ENCODE data around the gene BARX1. TPM values are rescaled to one million over a fixed set of nuclear protein-coding genes. Genes with fewer than 3 reads are reported as not detected.

The BARX1 gene
- polyA plus RNA-seq, 1 donor from 2014 or later: 0.33 TPM

- Mint-ChIP-seq H3K4me3 (no peak overlapping the region), H3K4me1 (peaks cover 6 to 15% (median 7%) of the 10 kb centered on the region in 3 donors), H3K27me3 (peaks cover 16% of the 10 kb centered on the region), H3K27ac (no peak overlapping the region), H3K9me3 (no peaks in the 10 kb centered on the region), H3K36me3 (no peaks in the 10 kb centered on the region)
These were observed 47.5 kb downstream of the BARX1 start for GRCh38 chr9:93907551-93908199.

- no peak overlapping the region for H3K4me3 Mint-ChIP-seq
- no peaks in the 10 kb centered on the region for H3K36me3 Mint-ChIP-seq
- peaks cover 5 to 9% (median 7%) of the 10 kb centered on the region in 3 donors for H3K4me1 Mint-ChIP-seq
- peak overlapping the region in 1 of 3 donors; percentile 3 for H3K27ac Mint-ChIP-seq
- H3K27me3 Mint-ChIP-seq: peaks cover 16% of the 10 kb centered on the region
- no peaks in the 10 kb centered on the region for H3K9me3 Mint-ChIP-seq
These were observed 48.8 kb downstream of the BARX1 start for GRCh38 chr9:93906195-93906880.

GRCh38 chr9:93905473-93906133 lies 49.6 kb downstream of the BARX1 start:
- no peaks in the 10 kb centered on the region for H3K36me3 Mint-ChIP-seq
- peaks cover 16% of the 10 kb centered on the region for H3K27me3 Mint-ChIP-seq
- no peak overlapping the region for H3K4me3 Mint-ChIP-seq
- H3K27ac Mint-ChIP-seq: no peak overlapping the region
- H3K4me1 Mint-ChIP-seq: peaks cover 5 to 9% (median 7%) of the 10 kb centered on the region in 3 donors
- no peaks in the 10 kb centered on the region for H3K9me3 Mint-ChIP-seq

GRCh38 chr9:93904649-93905472 lies 50.3 kb downstream of the BARX1 start:
- Mint-ChIP-seq H3K4me1 (peaks cover 5 to 8% (median 7%) of the 10 kb centered on the region in 3 donors), H3K36me3 (no peaks in the 10 kb centered on the region), H3K4me3 (no peak overlapping the region), H3K27ac (no peak overlapping the region), H3K9me3 (peaks cover 0 to 4% (median 0%) of the 10 kb centered on the region in 3 donors), H3K27me3 (peaks cover 16% of the 10 kb centered on the region)

GRCh38 chr9:93903886-93904648 lies 51.1 kb downstream of the BARX1 start:
- H3K27ac Mint-ChIP-seq: no peak overlapping the region
- H3K9me3 Mint-ChIP-seq: peaks cover 0 to 4% (median 0%) of the 10 kb centered on the region in 3 donors
- peaks cover 14% of the 10 kb centered on the region for H3K27me3 Mint-ChIP-seq
- no peaks in the 10 kb centered on the region for H3K36me3 Mint-ChIP-seq
- H3K4me3 Mint-ChIP-seq: no peak overlapping the region
- peaks cover 2 to 5% (median 5%) of the 10 kb centered on the region in 3 donors for H3K4me1 Mint-ChIP-seq

DNA sequence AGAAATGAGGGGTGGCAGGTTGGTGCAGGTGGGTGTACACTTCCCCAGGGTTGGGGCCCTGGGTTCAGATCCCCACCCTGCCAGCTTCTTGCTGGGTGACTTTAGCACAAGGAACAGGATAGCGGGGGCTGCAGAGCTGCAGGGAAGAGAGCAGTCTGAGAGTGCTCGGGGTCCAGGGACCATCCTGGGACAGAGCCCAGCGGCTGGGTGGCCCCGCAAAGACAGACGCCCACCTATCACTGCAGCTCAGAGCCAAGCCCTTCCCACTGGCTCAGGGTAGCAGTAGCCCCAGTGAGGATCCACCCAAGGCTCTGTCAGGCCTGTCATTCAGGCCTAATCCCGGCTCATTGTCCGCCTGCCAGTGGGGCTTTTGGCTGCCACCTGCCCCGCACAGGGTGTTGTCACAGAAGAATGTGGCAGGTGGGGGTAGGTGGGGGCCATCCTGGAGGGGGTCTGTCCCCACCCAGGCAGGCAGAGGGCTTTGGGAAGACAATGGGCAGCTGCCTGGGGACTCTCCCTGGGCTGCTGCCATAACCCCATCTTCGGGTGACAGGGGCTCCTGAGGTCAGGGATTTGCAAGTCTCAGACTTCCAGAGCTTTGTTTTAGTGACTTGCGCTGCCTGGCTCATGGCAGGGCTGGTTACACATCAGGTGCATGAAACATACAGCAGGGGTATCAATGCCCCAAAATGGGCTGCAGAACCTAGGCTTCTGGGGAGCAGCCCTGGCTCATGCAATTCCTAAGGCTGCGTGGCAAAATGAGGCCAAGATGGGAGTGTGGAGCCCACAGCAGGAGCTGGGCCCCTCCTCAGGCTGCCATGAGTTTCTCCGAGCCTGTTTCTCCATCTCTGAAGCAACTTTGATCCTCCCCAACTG lies 52.1 kb downstream of the BARX1 start:
- peaks cover 0 to 4% (median 1%) of the 10 kb centered on the region in 3 donors for H3K4me1 Mint-ChIP-seq
- peaks cover 0 to 4% (median 0%) of the 10 kb centered on the region in 3 donors for H3K9me3 Mint-ChIP-seq
- no peak overlapping the region for H3K4me3 Mint-ChIP-seq
- no peak overlapping the region for H3K27ac Mint-ChIP-seq
- H3K27me3 Mint-ChIP-seq: peaks cover 13% of the 10 kb centered on the region
- no peaks in the 10 kb centered on the region for H3K36me3 Mint-ChIP-seq

DNA sequence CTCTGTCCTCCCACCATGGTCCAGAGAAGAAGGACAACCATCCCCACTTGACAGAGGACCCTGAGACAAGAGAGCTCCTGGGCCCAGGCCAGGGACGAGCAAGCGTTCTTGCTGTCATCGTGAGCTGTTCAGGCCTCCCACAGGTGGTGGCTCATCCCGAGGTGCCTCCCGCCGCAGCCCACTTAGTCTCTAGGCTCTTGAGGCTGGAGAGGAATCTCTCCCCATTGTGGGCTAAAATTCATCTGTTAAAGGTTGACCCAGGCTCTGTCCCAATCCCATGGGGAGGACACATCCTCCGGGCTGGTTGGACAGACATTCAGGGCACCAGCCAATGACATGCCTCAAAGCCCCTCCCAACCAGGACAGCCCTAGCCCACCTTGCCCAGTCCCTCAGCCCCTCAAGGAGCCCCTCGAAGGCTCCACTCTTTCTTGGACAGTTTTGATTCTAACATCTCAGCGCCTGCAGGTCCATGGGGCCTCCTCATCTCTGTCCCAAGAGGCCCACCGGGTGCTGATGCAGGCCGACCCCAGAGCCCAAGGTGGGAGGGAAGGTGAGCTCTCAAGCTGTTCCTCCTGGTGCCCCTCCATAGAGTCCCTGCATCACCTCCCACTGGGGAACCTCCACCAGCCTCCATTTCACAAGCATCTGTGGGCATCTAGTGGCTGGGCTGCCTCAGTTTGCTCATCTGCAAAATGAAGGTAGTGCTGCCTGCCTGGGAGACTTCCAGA lies 52.9 kb downstream of the BARX1 start:
- H3K9me3 Mint-ChIP-seq: peaks cover 0 to 4% (median 0%) of the 10 kb centered on the region in 3 donors
- no peaks in the 10 kb centered on the region for H3K36me3 Mint-ChIP-seq
- peaks cover 0 to 7% (median 4%) of the 10 kb centered on the region in 3 donors for H3K4me1 Mint-ChIP-seq
- no peak overlapping the region for H3K27ac Mint-ChIP-seq
- H3K27me3 Mint-ChIP-seq: peaks cover 15% of the 10 kb centered on the region
- no peak overlapping the region for H3K4me3 Mint-ChIP-seq

Other genes with a start within 250 kb of the BARX1 start
- 2.7 TPM for gene PTPDC1, start 129.1 kb upstream of the BARX1 start, polyA plus RNA-seq